Brain pericyte (primary cell): Measurements from ENCODE around the gene ZNF732.
"Not testable (repeated sequence)": the region's sequence is repeated elsewhere in the genome, so short reads cannot be mapped to it uniquely, and the experiment has no call there.

Experiments
- DNase-seq: peaks from one replicate; pipeline ENCODE4 v3.0.0-alpha.2; 2012; ENCODE audit warnings: low read depth, low spot score

The ZNF732 gene

DNA sequence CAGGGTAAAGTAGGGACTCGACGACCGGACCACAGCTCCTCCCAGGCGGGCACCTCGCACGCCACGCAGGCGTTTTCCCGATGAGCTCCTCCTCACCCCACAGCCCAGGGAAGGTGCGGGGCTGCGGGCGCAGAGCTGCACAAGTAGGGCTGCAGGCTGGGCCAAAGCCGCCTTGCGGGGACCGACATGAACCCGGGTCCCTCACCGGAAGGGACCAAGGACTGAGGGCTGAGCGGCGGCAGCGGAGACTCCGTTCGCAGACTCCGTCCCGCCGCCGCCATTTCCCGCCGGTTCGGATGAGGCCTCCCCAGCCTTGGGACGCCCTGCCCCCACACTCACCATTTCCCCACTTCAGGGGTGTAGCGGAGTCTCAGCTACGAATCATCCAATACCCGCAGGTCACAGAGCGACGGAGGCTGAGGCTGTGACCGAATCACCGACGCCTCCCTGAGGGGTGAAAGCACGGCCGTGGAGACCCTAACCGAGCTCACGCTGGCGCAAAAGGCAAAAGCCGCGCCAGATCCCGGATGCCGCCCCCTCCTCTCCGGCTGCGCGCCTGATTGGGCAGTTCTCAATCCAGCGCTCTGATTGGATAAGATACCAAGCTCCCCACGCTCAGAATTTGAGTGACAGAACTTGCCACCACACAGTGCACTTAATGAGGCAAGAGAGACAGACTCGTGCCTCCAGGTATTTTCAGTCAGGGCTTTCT is at the start of gene ZNF732:
TSS of gene ZNF732 (minus strand) at position 506 of the 712 bp plus-strand sequence. CDS start at position 342, 164 bp downstream.
- peak; percentile 22 for DNase-seq

DNA sequence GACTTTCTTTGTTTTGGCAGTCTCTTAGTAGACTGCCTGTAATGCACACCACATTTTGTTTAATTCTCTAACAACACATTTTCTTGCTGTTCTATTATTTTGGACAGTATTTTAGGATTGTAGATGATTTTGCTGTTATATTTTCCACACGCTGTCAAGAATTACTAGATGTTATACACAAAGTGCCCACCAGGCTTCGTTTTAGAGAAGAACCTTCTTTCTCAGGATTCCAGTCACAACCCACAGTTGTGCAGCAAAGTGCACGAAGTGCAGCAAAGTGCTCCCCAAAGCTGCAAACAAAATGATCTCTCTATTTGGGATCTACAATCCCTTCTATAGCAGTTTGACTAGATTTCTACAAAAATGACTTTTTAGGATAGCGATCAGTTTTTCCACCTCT is 34.7 kb upstream of the ZNF732 start:
- no peak for DNase-seq

DNA sequence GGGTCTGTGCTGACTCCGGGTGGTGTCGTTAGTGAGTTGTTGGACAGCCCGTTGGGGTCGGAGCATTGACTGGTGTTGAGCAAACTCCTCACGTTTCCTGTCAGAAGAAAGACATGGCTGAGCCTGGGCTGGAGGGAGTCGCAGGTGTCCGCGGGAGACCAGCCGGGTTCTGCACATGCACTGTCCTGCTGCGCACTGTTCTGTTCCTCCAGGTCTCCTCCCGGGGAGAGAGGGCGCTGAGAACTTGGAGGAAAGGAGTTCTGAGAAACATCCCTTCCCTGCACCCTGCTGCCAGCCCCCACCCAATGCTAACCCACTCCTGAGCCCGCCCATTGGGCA is 33.5 kb upstream of the ZNF732 start:
- DNase-seq: no peak

DNA sequence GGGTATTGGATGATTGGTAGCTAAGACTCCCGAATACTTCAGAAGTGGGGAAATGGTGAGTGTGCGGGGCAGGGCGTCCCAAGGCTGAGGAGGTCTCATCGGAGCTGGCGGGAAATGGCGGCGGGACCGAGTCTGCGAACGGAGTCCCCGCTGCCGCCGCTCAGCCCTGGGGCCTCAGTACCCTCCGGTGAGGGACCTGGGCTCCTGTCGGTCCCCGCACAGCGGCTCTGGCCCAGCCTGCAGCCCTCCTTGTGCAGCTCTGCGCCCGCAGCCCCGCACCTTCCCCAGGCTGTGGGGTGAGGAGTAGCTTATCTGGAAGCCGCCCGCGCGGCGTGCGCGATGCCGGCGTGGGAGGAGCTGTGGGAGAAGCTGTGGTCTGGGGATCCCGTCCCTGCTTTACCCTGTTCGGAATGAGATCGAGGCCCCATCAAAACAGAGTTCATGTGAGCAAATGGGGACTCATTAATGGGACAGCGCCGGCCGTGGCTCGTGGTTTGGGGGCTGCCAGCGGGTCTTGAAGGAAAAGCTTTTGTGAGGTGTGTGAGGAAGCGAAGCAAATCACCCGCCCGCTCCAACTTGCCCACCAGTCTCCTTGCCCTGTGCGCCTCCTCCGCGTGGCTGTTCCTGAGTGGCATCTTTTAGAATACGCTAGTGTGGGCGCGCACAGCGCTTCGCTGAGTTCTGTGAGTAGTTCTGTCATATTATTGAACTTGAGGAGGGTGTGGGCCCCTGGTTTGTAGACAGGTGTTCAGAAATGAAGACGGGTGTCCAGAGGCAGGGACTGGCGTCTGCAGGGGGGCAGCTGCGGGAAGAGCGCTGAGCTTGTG is 32.9 kb upstream of the ZNF732 start:
- DNase-seq: peak; percentile 10

DNA sequence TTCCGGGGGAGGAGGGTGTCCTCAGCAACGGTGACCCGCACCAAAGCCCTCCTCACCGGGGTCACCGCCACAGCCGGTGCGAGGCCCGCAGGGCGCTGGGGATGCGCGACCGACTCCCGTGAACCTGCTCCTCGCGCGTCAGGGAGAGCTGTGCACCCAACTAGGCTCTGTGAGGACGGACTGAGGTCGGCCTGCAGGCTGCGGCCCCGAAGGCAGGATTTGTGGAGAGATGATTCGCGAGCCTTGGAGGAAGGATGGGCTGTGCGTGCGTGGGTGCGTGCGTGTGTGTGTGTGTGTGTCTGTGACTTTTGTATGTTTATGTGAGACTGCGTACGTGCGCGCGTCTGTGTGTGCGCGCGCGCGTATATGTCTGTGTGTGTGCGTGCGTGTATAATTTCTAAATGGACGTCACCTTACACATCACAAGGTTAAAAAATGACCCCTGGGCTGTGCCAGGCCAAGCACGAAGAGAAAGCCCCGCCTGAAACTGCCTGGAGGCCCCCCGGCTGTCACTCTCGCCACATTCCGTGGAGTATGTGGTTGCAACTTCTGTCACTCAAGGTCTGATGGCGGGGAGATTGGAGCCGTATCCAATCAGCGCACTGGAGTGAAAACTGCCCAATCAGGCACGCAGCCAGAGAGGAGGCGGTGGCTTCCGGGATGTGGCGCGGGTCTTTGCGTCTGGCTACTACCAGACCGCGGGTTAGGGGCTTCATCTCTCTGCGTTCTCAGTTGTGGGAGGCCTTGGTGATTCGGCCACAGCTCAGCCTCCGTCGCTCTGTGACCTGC is 32.1 kb upstream of the ZNF732 start, which contains the start of gene ZNF141:
TSS of gene ZNF141 (plus strand) at position 672 of the 789 bp plus-strand sequence. CDS start 170 bp downstream, outside the sequence.
- peak; percentile 95 for DNase-seq

DNA sequence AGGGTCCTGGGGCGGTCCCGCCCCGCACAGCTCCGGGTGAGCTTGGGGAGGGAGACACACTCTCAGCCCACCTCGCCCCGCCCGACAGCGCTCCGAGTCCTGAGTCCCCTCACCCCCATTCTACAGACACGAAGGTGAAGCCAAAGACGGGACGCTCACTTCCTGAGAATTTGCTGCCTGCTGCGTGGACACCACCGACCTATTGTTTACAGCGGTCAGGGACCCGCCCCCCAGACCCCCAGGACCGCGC is 31.5 kb upstream of the ZNF732 start:
- DNase-seq: no peak

DNA sequence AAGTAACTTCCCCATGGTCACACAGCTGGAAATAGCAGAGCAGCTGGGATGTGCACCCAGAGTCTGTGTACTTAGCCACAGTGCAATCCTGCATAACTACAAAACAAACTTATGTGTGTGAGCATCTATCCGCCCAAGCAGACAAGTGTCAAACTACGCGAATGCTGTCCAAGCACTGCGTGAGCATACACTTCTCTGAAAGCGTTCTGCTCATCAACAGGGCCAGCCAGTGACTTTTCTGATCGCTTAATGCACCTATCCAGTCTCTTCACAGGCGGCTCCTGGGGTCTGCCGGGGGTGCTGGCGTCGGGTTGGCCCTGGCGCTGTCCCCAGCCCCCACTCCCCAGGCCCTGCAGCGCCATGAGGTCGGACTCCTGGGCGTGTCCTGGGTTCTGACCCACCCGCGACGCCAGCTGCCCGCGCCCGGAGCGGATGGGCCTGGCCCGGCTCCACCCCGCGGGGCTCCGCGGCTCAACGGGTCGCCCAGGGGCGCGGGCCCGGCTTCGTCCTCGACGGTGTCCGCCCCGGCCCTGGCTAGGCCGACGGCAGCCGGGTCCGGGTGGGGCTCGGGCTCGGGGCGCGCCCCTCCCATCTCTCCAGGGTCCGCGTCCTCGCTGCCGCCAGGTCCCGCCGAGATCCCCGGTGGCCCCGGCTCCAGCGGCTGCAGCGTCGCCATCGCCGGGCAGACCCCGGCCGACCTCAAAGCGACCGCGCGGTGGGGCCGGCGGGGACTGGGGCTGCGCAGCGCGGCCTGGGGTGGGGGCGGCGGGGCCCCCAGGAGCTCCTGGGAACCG is 31.0 kb upstream of the ZNF732 start:
- DNase-seq: no peak

DNA sequence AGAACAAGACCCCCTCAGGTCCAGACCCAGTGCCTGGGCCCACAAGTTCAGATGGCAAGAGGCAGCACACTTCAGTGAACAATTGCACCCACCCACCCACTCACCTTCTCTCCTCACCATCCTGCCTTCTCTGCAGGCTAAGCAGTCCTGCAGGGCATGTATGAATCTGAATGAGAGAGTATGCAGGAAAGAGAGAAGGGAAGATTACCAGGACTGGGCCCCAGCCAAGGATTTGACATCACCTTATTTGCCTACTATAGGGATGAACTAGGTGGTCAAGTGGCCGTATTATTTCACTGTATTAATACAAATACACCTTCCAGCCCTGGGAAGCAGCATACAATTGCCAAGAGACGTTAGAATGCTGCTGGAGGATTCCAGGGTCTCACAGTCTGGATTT is 30.2 kb upstream of the ZNF732 start:
- DNase-seq: no peak

DNA sequence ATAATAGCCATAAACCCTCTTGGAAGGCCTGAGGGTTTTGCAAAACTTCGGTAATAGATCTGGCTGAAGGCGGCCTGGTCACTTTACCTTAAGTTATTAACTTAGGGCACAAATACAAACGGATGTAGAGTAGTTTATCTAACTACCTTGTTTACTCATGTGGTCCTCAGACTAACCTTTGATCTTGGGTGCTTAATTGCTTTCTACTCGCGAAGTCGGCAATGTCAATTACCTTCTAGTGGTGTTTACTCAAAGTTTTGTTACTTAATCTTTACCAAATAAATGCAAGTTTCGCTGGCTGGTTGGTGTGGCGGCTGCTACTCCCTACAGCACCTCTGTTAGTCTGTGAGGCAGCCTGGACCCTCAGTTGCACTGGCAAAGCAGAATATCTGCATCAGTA is 23.5 kb upstream of the ZNF732 start:
- no peak for DNase-seq

DNA sequence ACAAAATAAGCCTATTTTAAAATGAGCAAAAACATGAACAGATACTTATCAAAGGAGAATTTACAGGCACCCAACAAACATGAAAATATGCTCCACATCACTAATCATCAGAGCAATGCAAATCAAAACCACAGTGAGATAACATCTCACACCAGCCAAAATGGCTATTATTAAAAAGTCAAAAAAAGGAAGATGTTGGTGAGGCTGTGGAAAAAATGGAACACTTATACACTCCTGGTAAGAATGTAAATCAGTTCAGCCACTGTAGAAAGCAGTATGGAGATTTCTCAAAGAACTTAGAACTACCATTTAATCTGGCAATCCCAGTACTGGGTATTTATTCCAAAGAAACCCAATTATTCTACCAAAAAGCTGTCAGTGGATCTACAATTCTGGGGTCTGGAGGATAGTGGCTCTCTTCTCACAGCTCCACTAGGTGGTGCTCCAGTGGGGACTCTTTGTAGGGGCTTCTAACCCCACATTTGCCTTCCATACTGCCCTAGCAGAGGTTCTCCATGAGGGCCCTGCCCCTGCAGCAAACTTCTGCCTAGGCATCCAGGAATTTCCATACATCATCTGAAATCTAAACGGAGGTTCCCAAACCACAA is 9.1 kb upstream of the ZNF732 start:
- DNase-seq: no peak

DNA sequence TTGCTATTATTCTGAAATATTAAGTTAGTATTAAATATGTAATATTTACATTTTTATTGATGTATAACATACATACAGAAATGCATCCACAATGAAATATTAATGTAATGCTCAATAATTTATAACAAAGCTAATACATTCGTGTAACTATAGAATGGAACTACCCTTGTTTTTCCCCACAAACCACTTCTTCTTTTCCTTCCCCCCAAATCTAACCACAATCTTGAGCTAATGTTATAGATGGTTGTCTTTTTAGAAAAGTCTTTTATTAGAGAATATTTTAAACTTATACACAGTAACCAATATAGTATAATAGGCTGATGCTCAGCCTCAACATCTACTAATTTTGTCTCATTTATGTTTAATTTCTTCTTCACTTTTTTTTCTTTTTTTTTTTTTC is 4.5 kb upstream of the ZNF732 start:
- no peak for DNase-seq

DNA sequence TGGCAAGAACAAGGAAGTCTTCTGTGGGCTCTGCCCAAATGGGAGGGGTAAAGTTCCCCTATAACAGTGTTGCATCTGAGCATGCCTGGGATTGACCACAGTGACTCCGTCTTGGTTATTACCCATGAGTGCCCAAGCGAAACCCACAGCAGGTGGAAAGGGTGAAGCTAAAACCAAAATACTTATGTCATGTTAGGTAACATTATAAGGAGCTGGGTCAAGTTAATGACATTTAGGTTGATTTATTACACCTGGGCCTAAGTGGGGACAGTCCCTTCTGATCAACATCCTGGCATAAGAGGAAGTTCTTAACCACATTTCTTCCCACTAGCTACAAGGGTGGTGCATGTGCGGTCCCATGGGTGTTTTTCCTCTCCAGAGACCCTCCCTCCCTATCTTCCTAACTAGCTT is 1.3 kb upstream of the ZNF732 start:
- DNase-seq: no peak

DNA sequence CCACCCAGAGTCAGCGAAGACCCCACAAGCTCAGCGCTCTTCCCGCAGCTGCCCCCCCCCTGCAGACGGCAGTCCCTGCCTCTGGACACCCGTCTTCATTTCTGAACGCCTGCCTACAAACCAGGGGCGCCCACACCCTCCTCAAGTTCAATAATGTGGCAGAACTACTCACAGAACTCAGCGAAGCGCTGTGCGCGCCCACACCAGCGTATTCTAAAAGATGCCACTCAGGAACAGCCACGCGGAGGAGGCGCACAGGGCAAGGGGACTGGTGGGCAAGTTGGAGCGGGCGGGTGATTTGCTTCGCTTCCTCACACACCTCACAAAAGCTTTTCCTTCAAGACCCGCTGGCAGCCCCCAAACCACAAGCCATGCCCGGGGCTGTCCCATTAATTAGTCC is 758 bp downstream of the ZNF732 start:
- DNase-seq: not testable (repeated sequence)

DNA sequence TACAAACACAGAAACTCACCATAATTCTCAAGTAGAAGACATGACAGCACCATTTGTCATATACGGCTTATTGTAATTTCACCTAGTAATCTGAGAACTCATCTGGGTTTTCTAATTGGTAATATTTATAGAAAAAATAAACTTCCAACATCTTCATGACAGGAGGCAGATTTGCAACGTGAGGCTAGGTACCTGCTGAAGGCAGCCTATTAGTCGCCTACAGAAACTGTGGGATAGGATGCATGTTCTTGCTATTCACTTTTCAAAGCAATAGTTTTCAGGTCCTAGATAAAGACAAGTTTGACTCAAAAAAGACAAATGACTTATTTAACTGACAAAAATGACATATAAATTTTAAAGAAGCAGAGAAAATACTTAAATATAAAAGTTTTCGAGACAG is 2.9 kb downstream of the ZNF732 start:
- no peak for DNase-seq

DNA sequence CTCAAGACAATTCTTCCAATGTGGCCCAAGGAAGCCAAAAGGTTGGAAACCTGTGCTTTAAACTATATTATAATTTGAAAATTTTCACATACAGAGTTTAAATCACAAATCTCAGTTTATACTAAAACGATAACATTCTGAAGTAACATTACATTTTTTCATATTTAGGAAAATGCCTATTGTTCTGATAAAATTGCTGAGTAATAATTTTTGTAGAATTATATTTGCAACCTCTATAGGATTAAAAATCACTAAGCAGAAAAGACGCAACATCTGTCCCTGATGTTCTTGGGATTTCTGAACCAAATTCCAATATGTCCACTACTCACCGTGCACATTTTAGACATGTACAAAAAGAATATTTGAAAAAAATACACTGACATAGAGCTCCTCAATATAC is 10.5 kb downstream of the ZNF732 start:
- DNase-seq: no peak

DNA sequence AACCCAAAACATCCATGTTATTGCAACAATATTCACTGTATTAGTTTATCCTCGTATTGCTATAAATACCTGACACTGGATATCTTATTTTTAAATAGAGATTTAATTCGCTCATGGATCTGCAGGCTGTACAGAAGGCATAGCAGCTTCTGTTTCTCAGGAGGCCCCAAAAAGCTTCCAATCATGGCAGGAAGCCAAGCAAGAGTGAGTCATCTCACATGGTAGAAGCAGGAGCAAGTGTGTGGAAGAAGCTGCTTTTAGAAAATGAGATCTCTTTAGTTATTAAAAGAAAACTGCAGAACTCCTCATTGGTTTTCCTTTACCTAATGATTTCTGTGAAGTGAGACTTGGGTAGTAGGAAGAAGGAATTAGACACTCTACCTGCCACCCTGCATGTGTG is 16.4 kb downstream of the ZNF732 start:
- no peak for DNase-seq

DNA sequence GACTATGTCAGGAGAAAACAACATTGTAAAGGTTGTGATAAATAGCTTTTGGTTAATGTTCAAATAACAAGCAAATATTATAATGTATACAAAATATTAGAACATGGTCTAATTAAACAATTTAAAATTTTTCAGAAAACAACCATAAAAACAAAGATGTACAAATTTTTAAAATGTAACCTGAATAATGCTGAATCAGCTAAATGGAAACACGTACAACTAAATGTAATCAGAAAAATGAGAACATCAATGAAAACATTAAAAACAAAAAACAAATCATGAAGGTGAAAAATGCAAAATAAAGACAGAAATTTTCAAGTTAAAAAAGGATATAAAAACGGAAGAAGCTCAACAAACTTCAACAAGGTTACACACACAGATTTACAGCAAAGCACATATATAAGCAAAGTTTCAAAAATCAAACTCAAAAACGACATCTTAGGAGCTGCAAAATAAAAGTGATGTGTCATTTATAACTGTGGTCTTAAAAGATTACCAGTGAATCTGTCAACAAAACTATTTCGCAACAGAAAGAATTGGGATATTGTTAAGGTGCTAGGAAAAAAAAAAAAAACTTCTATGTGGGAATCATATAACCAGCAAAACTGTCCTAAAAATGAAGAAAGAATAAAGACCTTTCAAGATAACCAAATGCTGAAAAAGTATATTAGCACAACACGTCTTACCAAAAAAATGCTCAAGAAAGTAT is 31.8 kb downstream of the ZNF732 start:
- DNase-seq: no peak

DNA sequence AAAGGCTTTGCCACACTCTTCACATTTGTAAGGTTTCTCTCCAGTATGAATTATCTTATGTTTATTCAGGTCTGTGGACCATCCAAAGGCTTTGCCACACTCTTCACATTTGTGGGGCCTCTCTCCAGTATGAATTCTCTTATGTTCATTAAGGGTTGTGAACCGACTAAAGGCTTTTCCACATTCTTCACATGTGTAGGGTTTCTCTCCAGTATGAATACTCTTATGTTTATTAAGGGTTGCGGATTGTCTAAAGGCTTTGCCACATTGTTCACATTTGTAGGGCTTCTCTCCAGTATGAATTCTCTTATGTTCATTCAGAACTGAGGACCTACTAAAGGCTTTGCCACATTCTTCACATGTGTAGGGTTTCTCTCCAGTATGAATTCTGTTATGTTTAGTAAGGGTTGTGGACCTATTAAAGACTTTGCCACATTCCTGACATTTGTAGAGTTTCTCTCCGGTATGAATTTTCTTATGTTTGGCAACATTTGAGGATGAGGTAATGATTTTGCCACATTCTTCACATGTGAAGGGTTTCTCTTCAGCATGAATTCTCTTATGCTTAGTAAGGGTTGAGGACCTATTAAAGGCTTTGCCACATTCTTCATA is 33.7 kb downstream of the ZNF732 start:
- no peak for DNase-seq

DNA sequence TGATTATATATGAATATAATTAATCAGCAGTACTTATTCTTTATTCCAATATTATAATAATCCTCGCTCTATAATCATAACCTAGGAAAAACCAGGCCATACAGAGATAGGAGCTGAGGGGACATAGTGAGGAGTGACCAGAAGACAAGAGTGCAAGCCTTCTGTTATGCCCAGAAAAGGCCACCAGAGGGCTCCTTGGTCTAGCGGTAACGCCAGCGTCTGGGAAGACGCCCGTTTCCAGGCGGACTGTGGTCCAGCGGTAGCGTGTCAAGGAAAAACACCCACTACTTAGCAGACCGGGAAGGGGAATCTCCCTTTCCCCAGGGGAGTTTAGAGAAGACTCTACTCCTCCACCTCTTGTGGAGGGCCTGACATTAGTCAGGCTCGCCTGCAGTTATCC is 46.0 kb downstream of the ZNF732 start:
- not testable (repeated sequence) for DNase-seq

DNA sequence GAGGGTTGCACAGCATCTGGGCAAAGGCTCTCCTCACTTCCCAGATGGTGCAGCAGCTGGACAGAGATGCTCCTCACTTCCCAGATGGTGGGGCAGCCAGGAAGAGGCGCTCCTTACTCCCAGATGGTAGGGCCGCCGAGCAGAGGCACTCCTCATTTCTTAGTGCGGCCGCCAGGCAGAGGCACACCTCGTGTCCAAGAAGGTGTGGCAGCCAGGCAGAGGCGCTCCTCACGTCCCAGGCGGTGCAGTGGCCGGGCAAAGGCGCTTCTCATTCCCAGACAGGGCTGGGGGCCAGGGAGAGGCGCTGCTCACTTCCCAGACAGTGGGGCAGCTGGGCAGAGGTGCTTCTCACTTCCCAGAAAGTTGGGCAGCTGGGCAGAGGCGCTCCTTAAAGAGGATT is 48.8 kb downstream of the ZNF732 start:
- DNase-seq: no peak
